ENCODE data around the gene THADA. TPM values are rescaled to one million over a fixed set of nuclear protein-coding genes. Genes with fewer than 3 reads are reported as not detected.

THADA gene
- total RNA-seq, 4 donors from 2014 or later, result 26.2 to 58.3 (median 29.7) TPM

DNA sequence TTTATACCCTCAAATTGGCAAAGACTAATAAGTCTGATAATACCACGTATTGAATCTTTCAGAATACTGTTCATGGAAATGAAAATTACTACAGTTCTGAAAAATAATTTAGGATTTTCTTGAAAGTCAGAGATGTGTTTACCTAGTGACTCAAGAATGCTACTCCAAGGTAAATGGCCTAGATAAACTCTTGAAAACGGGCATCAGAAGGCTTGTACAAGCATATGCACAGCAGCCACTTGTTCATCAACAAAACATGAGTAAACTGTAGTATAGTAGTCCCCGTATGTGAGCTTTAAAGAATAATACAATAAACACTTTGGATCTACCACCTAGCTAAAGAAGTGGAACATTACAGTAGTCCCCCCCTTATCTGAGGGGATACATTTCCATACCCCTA lies 157.5 kb downstream of the THADA start:
- H3K4me1 ChIP-seq, result no peaks in the 10 kb centered on the region
- H3K36me3 ChIP-seq, result no peaks in the 10 kb centered on the region
- TF ChIP-seq POLR2AphosphoS5 (IDR thresholded peaks at IDR 0.05) (no peak), POLR2A (IDR thresholded peaks at IDR 0.05) (no peak), EP300 (IDR thresholded peaks at IDR 0.05) (no peak)
- TF ChIP-seq, protein P1, sequence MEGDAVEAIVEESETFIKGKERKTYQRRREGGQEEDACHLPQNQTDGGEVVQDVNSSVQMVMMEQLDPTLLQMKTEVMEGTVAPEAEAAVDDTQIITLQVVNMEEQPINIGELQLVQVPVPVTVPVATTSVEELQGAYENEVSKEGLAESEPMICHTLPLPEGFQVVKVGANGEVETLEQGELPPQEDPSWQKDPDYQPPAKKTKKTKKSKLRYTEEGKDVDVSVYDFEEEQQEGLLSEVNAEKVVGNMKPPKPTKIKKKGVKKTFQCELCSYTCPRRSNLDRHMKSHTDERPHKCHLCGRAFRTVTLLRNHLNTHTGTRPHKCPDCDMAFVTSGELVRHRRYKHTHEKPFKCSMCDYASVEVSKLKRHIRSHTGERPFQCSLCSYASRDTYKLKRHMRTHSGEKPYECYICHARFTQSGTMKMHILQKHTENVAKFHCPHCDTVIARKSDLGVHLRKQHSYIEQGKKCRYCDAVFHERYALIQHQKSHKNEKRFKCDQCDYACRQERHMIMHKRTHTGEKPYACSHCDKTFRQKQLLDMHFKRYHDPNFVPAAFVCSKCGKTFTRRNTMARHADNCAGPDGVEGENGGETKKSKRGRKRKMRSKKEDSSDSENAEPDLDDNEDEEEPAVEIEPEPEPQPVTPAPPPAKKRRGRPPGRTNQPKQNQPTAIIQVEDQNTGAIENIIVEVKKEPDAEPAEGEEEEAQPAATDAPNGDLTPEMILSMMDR (IDR thresholded peaks at IDR 0.05), result no peak
- no peaks in the 10 kb centered on the region for H3K9me3 ChIP-seq
- H3K4me3 ChIP-seq, result no peak overlapping the region
- no peaks in the 10 kb centered on the region for H3K27me3 ChIP-seq
- DNase-seq (ENCODE audit: low spot score in 2 of 2), result no peak
- H3K27ac ChIP-seq, result no peak overlapping the region
- 79% methylated on average over 3 of the region's 3 CpGs for WGBS

DNA sequence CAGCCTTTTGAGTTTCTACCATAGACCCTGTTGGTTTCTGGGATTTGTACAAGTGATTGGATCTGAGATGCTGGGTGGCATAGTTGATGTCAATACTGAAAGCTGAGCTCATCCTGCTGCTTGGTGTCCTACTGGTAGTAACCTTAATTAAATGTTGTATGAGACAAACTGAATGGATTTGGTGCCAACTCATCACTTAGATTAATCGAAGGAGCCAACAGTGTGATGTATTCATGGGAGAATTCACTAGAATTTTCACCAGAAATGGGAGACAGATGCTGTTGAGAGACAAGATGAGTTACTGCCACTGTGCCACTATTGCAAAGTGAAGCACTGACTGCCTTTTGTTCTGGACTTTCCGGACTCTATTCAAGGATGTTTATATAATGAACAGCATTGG lies 158.5 kb downstream of the THADA start:
- WGBS, result 66% methylated on average over 2 of the region's 2 CpGs
- H3K9me3 ChIP-seq, result no peaks in the 10 kb centered on the region

DNA sequence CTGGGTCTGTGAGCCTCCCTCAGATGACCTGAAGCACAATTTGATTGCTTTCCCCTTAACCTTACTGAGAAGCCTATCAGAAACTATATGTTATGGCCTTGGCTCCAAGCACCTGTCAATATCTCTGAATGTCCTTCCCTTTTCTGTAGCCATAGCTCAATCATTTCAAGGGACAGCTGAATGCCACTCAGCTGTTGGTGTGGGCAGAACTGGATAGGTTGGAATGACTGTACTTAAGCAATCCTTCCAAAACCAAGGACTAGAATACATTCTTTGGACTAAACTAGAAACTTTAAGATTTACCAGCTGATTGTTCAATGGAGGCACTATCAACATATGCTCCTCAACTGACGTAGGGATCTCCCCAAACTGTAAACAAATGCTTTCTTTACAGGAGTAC lies 159.4 kb downstream of the THADA start:
- H3K4me3 ChIP-seq, result no peak overlapping the region
- no peak overlapping the region for H3K27ac ChIP-seq
- no peaks in the 10 kb centered on the region for H3K36me3 ChIP-seq
- TF ChIP-seq, protein P1 (IDR thresholded peaks at IDR 0.05), result no peak
- no peak for TF ChIP-seq EP300 (IDR thresholded peaks at IDR 0.05)
- TF ChIP-seq POLR2A (IDR thresholded peaks at IDR 0.05), result no peak
- TF ChIP-seq POLR2AphosphoS5 (IDR thresholded peaks at IDR 0.05), result no peak
- H3K9me3 ChIP-seq, result no peaks in the 10 kb centered on the region
- DNase-seq (ENCODE audit: low spot score in 2 of 2), result no peak
- H3K27me3 ChIP-seq, result no peaks in the 10 kb centered on the region
- no peaks in the 10 kb centered on the region for H3K4me1 ChIP-seq
- WGBS, result 100% methylated on average over 1 of the region's 1 CpG

More for the DNA sequence above, 158.5 kb downstream of the THADA start:
- Histone ChIP-seq H3K4me1 (no peaks in the 10 kb centered on the region), H3K27me3 (no peaks in the 10 kb centered on the region), H3K36me3 (no peaks in the 10 kb centered on the region), H3K27ac (no peak overlapping the region), H3K4me3 (no peak overlapping the region)
- TF ChIP-seq POLR2A (IDR thresholded peaks at IDR 0.05) (no peak), POLR2AphosphoS5 (IDR thresholded peaks at IDR 0.05) (no peak), EP300 (IDR thresholded peaks at IDR 0.05) (no peak)
- TF ChIP-seq, protein P1 (IDR thresholded peaks at IDR 0.05), result no peak
- DNase-seq (ENCODE audit: low spot score in 2 of 2), result no peak

GRCh38 chr2:43435746-43436145 lies 160.1 kb downstream of the THADA start:
- no peaks in the 10 kb centered on the region for H3K4me1 ChIP-seq
- DNase-seq (ENCODE audit: low spot score in 2 of 2), result no peak
- no peak overlapping the region for H3K27ac ChIP-seq
- no peaks in the 10 kb centered on the region for H3K9me3 ChIP-seq
- no peaks in the 10 kb centered on the region for H3K36me3 ChIP-seq
- TF ChIP-seq POLR2A (IDR thresholded peaks at IDR 0.05) (no peak), EP300 (IDR thresholded peaks at IDR 0.05) (no peak), POLR2AphosphoS5 (IDR thresholded peaks at IDR 0.05) (no peak)
- TF ChIP-seq, protein P1 (IDR thresholded peaks at IDR 0.05), result no peak
- no peaks in the 10 kb centered on the region for H3K27me3 ChIP-seq
- no peak overlapping the region for H3K4me3 ChIP-seq

- no peak overlapping the region for H3K4me3 ChIP-seq
- H3K9me3 ChIP-seq, result no peaks in the 10 kb centered on the region
- H3K4me1 ChIP-seq, result peaks cover 24% of the 10 kb centered on the region
- TF ChIP-seq EP300 (IDR thresholded peaks at IDR 0.05), result no peak
- TF ChIP-seq, protein P1 (IDR thresholded peaks at IDR 0.05), result no peak
- TF ChIP-seq POLR2AphosphoS5 (IDR thresholded peaks at IDR 0.05), result no peak
- no peak for TF ChIP-seq POLR2A (IDR thresholded peaks at IDR 0.05)
- no peak overlapping the region for H3K27ac ChIP-seq
- WGBS, result 68% methylated on average over 2 of the region's 2 CpGs
- DNase-seq (ENCODE audit: low spot score in 2 of 2), result no peak
- H3K27me3 ChIP-seq, result no peaks in the 10 kb centered on the region
- H3K36me3 ChIP-seq, result no peaks in the 10 kb centered on the region
These were observed 165.3 kb downstream of the THADA start for GRCh38 chr2:43430489-43430888.

Data from suprapubic skin (tissue), 4 donors.